ENCODE data around the gene TTC4.

- TF ChIP-seq CTCF (IDR thresholded peaks at IDR 0.05; ENCODE audit: poor library complexity) = no peak
- TF ChIP-seq EZH2phosphoT487 (IDR thresholded peaks at IDR 0.05; ENCODE audit: low read depth, severe bottlenecking, unreplicated experiment) = no peak
Measured at GRCh38 chr1:54777011-54777410, 61.4 kb downstream of the TTC4 start.

Data from hepatocyte (in vitro differentiated cells).